Measurements from ENCODE around the gene ANKRD60.

The ANKRD60 gene

DNA sequence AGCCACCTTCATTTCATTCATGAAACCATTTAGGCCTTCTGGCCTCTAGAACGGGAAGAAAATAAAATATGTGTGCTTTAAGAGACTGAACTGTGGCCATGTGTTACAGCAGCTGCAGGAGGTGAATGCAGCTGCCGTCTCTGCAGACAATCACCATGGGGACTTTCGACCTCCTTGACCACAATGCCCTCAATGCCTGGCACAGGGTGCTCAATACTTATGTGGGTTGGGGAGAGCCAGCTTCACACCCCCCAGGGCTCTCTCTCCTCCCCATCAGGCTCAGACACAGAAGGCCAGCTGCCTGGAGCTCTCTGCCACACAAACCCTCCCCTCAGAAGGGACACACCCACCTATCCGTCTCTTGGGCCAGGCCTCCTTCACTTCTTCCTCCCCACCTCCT is 43.5 kb downstream of the ANKRD60 start:
- DNase-seq, result no peak

GRCh38 chr20:58184063-58184462 is 44.4 kb downstream of the ANKRD60 start:
- no peak for DNase-seq

GRCh38 chr20:58182521-58183140 is 45.8 kb downstream of the ANKRD60 start:
- DNase-seq, result no peak

GRCh38 chr20:58179432-58180099 is 48.9 kb downstream of the ANKRD60 start:
- DNase-seq, result peak; percentile 66

- no peak for DNase-seq
These were observed 49.4 kb downstream of the ANKRD60 start for GRCh38 chr20:58179083-58179431.

DNA sequence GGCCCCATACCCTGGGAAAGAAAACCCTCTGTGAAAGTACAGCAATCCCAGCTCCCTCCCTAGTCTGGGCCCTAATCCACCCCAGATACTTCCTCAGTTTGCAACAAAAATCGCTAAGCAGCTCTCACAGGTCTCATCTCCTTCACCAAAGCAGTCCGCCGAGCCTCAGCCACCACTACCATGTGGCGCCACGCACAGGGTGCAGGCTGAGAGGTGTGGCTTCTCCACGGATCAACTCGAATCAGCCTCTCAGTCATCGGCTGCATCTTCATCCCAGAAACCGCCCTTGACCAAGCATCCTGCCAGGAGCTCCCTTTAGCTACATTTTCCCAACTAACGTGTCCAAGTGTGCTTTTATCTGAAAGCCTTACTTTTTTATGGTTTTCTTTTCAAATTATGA is 50.7 kb downstream of the ANKRD60 start:
- DNase-seq, result no peak

- no peak for DNase-seq
These were observed 52.6 kb downstream of the ANKRD60 start for GRCh38 chr20:58175836-58176235.

- DNase-seq, result no peak
These were observed 53.0 kb downstream of the ANKRD60 start for GRCh38 chr20:58175425-58175824.

- no peak for DNase-seq
These were observed 53.7 kb downstream of the ANKRD60 start for GRCh38 chr20:58174708-58175280.

DNA sequence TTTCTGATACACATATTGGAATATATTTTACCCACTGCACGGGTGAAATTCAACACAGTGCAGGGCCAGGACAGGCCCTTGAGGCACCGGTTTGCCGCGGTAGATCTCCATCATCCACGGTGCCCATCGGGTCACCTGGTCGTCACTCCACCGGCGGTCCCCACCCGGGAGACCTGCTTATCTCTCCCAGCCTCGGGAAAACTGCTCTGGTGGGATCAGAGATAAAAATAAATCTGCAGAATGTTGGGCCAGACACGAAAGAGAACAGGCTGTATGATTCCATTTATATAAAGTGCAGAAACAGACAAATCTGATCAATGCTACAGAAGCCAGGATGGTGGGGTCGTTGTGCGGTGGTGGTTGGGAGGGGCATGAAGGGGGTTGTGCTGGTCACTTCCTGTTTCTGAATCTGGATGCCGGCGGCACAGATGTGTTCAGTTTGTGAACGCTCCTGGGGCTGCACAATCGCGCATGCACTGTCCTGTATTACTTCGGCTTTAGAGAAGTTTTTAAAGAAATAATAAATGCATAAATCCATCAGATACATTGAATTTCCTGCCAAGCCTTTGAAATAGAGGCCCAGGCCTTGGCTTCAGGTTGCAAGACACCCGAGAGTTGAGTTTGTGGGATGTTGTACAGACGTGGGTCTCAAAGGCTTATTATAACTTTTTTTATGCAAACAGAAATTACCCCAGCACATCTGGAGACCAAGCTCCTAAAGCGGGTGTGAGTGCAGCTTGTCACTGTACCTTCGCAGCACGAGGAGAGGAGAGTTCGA is 54.3 kb downstream of the ANKRD60 start:
- DNase-seq, result no peak

GRCh38 chr20:58173091-58173490 is 55.4 kb downstream of the ANKRD60 start:
- no peak for DNase-seq

GRCh38 chr20:58171796-58172425 is 56.5 kb downstream of the ANKRD60 start:
- DNase-seq, result no peak

GRCh38 chr20:58169450-58169849 is 59.0 kb downstream of the ANKRD60 start:
- DNase-seq, result no peak

DNA sequence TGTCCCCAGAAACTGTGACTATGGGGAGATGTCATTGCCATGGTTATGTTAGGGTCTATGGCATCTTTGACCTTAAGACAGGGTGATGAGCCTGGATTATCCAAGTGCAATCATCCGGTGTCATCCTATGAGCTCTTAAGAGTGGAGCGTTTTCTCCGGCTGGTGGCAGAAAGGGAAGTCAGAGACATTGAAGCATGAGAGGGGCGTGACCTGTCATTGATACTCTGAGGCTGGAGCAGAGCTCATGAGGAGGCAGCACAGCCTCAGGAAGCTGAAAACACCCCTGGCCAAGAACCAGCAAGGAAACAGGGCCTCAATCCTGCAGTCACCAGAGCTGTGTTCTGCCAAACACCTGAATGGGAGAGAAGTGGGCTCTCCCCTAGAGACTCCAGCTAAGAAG is 59.6 kb downstream of the ANKRD60 start:
- DNase-seq, result no peak

DNA sequence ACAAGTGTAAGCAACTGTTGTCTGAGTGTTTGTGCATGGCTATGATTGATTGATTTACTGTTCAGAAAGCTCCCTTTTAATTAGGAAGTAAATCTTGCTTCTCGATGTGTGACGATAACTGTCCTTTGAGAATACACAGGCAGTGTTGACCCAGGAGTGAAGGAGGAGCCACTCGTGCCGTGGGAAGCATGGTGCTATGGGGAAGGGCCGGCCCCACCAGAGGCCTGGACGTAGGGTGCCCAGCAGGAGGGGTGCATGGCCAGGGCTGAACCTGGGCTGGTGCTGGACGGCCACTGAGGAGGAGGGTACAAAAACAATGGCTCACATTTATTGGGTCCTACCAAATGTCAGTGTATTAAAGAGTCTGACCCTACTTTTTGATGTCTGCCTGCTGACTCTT is 60.7 kb downstream of the ANKRD60 start:
- DNase-seq, result no peak

All from activated CD4-positive, alpha-beta T cell treated with anti-CD3 and anti-CD28 coated beads, Interleukin-10, Interleukin-2, amounts not matched to agents 100 ng/mL and 50 ng/mL, durations not matched to agents 16 hours and 8 hours (primary cell).